HG03175 (cell line): Measurements from ENCODE around the gene PDILT.
A peak's percentile ranks its signal among the peaks of the same experiment; 100 is the strongest.

Source experiments
- ATAC-seq: cut with Tn5 transposase; IDR thresholded peaks from one replicate; pipeline ENCODE4 v1.9.1; 2021; ENCODE audit warnings: mild to moderate bottlenecking, moderate library complexity; ENCODE audit not compliant: unreplicated experiment

The PDILT gene

DNA sequence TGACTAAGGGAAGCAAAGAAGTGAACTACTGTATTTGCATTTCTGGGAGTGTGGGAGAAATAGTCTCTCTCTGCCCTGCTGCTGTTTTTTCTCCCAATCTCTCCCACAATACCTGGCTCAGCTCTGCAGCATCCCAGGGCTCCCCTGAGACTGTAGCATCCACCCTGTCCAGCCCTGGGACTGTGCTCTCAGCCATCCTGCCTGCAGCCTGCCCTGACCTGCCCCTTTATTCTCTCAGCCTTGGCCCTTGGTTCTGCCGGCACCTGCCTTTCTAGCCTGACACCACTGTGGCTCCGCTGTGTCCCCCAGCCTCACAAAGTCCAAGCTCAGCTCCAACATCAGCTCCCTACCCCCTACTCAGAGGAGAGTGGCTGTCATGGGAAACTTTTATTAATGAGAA lies 1.9 kb downstream of the PDILT start:
- ATAC-seq: no peak

DNA sequence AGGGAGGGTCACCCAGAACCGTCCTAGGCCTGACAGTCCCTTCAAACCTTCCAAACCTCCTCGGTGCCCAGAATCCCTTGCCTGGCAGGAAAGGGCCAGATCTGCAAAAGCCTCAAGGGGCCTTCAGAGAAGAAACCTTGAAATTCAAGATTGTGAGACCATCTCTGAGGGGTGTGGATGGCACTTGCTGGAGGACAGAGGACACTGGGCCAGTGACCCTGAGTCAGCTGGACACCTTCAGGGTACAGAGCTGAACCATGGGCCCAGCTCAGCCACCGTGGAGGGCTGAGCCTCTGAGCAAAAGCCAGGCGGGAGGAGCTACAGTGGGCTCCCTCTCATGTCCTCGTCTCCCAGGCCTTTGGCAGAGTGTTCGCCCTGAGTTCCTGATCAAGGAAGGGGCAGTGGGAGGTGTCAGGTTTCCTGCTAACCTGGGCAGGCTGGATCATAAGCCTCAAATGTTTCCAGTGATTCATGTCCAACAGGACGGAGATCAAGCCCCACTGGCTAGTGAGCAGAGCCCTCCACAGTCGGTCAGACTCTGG lies 3.0 kb downstream of the PDILT start:
- no peak for ATAC-seq

DNA sequence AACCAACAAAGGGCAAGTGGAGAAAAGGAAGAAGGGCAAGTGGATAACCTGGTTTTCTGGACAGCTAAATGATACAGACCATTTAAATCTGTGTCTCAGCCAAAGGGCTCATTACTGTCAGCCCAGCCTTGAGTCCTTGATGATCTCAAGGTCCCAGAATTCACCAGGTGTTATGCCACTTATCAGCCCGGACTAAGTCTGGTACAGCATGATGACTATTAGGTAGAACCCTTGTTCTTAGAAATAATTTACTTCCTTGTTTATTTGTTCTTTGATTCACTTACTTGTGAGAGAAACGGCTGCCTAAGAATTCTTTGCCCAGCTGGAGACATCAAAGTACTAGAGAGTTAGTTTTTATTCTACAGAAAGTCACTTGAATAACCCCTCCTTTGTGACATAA lies 3.5 kb downstream of the PDILT start:
- no peak for ATAC-seq

DNA sequence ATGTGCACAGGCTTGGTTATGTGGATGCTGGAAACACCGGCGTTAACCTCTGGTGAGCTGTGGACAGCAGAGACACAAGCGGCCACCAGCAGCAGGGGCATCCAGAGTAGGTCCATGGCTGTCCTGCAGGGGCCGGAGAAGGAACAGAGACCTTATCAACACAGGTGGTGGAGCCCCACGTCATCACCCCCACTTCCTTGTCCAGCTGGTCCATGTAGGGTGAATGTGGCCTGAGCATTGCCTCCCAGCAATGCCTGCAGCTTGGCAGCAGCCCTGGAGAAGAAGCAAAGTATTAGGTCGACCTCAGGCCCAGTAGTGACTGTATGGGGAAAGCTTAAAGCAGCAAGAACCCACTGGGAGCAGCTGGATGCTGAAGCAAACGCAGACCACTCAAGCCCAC lies 5.4 kb downstream of the PDILT start:
- ATAC-seq: no peak

DNA sequence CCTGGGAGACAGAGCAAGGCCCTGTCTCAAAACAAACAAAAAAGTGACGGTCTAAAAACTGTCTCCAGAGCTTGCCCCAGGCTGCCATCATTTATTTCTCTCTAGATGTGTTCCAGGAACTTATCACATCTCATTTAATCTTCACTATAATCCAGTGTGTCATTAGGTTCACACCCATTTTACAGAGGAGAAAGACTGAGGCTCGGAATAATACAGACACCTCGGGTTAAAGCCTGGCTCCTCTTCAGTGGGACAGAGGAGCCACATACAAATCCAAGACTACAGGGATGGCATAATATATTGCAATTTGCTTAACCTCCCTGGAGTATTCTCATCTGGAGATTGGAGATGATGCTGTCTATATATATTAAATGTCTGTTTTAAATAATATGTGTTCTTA lies 5.9 kb downstream of the PDILT start:
- no peak for ATAC-seq

DNA sequence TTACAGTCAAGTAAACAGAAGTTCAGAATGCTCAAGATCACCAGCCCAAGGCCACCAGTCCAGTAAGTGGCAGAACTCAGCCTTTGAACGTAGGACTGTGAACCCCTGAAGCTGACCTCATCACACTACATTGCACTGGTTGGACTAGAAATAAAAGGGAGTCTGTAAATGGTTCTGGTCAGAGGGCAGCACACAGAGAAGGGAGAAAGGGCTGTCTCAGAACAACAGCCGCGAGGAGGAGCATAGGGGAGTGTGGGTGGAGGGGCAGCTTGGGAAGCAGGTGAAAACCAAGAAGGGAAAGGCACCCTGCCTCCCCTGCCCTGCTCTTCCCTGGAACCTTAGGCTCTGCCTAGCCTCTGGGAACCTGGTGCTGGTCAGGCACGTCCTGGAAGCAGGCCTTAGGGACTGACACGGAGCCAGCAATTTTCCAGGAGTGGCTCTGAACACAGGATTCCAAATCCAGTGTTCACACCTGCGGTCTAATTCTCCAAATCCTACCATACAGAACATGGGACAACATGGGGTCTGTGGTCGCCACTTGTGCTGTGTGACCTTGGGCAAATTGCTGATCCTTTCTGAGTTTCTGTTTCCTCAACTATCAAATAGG lies 7.0 kb downstream of the PDILT start:
- no peak for ATAC-seq

DNA sequence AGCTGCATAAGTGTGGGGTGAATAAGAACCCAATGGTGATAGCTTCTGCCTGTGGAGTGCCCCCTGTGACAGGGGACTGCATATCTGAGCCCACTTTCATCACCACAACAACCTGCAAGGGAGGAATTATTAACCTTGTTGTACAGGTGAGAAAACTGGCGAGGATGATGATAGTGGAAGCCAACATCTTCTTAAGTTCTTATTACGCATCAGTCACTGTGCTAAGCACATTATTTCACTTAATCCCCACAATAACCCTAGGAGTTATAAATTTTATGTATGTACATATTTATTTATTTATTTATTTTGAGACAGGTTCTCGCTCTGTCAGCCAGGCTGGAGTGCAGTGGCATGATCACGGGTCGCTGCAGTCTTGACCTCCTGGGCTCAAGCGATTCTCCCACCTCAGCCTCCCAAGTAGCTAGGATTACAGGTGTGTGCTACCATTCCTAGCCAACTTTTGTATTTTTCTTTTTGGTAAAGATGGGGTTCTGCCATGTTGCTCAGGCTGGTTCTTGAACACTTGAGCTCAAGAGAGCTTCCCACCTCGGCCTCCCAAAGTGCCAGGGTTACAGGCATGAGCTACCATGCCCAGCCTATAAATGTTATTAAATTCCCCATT lies 7.6 kb downstream of the PDILT start:
- no peak for ATAC-seq

DNA sequence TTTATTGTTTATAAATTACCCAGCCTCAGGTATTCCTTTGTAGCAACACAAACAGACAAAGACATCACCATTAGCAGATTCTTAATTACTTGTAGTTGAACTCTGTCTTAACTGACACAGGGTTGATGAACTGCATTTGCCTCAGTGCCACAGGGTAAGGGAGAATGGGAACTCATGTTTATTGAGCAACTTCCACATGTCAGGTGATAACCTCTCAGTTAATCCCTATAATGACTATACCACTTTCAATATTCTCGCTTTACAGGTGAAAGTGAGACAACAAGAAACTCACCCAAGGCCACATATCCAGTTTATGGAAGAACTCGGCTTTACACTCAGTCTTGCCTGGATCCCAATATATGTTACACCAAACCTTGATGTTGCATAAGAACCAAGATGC lies 8.6 kb downstream of the PDILT start:
- no peak for ATAC-seq

DNA sequence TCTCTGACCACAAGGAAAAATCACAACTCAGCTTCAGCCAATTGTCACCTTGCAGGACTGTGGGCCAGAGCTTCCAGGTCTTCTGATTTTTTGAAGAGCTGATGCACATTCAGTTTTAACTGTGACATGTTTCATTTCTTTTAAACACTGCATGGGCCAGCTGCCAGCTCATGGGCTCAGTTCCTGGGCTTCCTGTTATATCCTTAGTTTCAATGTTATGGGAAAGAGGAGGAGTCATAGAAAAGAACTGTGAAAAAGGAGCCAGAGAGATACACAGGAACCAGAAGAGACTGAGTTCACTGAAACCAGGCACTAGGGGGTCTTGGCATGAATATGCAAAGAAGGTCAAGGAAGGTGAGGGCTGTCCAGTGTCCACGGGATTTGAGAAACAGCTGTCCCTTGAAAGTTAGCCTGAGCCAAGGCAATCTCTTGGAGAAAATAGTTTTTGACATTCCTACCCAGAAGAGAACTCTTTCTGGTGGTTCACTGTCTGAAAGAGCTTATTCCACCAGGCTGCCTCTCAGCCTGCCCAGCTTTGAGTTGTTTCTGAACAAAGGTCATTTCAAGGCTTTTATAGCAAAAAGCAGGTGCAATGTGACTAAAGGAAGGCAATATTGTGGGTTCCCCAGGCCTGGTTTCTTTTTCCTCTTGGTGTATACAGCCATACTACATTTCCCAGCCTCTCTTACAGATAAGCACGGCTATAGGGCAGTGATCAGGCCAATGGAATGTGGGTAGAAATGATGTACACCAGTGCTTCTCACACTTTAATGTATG lies 10.5 kb downstream of the PDILT start:
- ATAC-seq: no peak

DNA sequence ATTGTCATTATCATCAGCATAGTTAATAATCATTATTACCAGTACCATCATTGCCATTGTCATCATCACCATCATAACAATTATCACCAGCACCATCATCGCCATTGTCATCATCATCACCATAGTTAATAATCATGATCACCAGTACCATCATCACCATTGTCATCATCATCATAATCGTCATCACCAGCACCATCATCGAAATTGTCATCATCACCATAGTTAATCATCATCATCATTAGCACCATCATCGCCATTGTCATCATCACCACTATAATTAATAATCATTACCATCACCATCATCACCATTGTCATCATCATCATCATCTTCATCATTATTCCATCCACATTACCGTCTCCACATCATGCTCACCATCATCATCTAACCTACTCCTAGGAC lies 13.5 kb downstream of the PDILT start:
- ATAC-seq: no peak

DNA sequence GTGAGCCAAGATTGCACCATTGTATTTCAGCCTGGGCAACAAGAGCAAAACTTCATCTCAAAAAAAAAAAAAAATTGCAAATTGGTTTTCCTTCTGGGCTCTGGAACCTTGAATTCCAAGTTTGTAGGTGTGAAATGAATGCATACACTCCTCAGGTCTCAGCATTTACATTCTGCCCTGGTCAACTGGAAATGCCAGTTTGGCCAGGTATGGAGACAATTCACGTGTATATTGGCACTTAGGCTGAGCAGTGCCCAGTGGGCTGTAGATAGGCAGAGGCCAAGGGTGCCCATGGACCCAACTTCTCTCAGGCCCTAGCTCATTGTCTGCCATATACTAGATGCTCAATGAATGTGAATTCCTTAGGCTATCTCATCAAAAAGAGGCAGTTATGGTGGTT lies 15.7 kb downstream of the PDILT start:
- no peak for ATAC-seq

DNA sequence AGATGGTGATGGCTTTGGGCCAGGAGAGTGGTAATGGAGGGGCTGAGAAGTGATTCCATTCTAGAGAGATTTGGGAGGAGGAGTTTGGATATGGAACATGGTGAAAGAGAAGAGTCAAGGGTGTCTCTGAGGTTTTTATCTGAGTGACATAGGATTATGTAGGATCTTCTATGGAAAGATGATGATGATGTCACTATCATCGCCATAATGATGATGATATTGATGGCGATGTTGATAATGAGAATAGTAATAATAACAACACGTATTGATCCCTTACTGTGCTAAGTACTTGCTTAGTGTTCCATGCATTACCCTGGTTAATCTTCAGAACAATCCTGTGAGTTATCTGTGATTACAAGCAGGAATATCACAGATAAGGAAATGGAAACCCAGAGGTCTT lies 16.6 kb downstream of the PDILT start:
- ATAC-seq: no peak

DNA sequence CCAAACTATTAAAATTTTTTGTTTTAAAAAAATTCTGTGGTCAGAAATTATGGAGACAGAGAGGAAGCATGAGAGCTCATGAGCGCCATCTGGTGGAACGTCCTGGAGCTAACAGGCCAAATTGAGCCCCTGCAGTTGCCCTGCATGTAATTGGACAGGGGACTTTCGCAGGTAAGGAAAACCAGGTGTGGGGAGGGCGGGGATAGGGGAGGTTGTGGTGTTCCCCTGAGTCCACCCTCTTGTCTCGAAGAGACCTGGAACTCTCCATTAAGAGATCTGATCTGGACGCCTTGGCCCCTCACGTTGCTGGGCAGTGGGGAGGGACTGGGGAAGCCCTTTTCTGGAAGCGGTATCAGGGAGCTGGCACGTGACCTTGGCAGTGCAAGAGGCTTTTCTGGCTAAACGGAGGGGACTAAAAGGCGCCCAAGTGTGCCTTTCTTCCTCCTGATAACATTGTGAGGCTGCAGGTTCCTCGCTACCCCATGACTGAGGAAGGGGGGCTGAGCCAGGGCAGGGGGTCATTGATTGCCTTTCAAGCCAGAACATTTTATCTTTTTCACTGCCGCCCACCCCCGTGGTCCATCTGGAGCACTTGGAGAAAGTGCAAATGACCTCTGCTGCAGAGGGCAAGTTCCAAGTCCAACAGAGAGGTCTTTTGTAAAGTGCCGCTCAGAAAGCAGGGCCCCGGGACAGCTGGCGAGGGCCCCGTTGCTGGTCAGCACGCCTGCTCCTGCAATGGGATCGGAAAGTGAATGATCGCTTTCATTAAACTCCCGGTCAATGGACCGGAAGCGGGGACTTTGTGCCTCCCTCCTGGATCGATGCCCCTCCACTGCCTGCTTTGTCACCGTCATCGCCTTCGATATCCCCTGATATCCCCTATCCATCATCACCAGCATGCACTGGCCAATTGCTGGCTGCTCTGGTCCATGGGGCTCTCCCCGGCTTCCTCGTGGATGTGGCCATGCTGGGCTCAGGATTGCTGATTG lies 18.4 kb downstream of the PDILT start:
- no peak for ATAC-seq

DNA sequence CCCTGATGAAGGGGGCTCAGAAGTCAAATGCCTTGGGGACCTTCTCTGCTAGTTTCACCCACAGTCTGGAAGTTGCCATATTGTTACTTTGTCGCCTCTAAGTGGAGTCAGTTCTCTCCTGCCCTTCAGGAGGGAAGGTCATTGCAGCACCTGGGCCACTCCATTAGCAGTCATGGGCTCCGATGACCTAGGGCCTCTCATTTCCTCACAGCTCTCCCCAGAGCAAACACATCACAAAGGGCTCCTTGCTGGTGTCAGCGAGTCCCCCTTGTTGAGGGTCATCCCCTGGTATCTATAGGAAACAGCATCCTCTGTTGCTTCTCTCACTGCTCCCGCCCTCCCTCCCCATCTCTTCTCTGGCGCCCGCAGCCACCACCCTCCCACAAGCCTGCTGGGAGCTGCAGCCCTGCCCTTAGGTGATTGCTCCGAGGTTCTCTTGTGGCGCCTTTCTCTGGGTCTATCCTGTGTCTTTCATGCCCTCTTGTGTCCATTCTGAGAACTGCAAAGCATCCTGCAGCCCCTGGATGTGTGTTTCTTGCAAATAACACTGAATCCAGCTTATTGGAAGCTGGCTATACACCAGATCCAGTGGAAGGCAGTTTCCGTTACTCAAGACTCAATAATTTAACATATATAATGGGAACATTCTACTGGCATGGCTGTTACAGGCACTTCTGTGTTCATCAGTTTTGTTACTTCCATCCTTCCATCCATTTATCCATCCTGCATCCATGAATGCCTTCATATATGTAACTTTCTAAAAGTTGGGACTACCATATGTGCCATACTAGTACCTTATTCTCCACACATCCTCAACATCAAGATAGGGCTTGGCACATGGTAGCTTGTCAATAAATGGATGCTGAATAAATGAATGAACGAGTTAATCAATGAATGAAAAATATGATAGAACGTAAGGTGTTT lies 21.2 kb downstream of the PDILT start:
- peak; percentile 66 for ATAC-seq

DNA sequence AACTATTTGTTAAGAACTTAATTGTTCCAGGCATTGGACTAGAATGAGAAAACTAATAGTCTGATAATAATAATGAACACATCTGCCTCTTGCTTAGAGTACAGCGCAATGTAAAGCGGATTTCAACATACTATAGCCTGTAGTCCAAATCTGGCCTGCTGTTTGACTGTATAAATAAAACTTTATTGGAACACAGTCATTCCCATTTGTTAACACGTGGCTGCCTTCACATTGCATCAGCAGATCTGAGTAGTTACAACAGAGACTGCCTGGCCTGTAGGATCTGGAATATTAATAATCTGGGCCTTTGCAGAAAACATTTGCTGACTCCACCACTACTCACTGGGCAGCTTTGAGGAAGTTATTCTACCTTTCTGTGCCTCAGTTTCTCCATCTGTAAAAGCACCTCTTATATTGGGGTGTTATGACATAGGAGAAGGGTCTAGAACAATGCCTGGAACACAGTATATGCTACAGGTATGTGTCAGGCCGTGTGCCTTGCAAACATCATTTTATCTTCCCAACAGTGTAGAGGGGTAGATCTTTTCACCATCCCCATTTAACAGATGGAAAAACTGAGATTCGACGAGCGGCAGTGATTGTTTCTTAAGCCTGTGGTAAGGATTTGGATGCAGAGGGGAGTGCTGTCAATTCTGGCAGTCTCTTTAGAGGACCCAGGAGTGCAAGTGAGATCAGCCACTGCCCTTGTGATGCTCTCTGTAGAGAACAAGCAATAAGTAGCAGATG lies 22.2 kb downstream of the PDILT start:
- no peak for ATAC-seq

DNA sequence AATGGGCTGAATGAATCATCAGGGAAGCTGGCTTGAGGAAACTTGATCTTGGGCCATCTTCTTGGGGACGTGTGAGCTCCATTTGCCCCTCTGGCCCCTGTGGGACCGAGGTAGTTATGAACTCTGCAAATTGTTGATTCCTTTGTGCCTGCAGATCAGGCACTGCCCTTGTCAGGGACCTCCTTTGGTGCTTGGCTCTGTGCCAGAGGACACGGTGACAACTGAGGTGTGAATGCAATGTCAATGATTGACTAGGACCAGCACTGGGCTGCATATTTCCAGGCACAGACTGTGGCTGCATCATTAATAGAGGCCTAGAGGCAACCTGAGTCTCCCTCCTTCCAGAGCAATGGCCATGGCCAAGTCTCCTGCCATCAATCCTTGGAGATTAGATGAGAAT lies 23.8 kb downstream of the PDILT start:
- ATAC-seq: peak; percentile 49

DNA sequence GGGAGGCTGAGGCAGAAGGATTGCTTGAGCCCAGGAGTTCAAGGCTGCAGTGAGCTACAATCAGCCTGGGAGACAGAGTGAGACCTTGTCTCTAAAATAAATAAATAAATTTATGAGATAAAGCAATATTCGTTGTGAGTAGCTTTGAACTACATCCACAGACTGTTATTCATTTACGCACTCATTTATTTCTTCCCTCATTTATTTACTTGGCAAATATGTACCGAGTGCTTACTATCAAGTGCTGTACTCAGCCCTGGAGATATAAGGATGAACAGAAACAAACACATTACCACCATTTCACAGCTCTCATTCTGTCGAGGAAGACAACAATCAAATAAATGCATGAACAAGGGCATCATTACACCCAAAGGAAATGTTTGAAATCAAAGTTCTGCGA lies 27.4 kb downstream of the PDILT start:
- ATAC-seq: no peak

DNA sequence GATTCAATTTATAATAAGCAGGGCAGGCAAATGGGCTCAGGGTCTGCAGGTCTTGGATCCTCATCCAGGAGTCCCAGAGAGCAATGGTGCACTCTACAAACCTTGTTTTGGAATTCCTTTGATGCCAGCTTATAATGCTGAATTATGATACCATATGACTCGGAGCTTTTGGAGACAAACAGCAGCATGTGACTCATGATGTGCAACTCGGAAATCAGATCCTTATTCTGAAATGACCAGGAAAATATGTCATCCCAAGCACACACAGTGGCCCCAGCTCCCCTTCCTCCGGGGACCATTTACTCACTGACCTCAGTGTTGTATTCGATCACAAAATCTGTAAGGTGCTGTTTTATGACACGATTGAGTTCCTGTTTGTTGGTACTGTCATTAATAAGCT lies 31.8 kb downstream of the PDILT start:
- no peak for ATAC-seq

DNA sequence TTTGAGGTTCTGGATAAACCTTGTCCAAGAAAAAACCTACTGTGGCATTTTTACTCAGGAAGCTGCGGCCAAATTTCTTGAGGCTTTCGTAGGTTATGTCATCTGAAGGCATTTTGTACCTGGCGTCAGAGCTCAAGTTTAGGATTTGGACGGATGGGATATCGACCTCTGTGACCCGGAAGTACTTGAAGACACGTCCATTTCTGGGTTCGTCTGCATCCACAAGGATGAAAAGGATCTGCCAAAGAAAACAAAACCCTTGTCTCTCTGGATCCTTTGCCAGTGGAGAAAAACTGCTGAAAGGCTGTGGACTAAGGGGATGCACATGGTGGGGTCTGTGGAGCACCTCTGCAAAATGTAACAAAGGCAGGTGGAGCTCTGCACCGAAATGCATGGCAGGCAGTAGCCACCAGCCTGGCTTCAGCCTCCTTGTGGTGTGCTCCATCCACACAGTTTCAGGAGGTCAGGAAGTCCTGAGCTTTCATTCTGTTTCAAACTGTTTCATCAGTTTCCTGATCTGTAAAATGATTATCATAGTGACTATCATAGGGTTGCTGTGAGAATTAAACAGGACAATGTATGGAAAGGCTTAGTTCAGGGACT lies 35.0 kb downstream of the PDILT start:
- no peak for ATAC-seq
